GM12878 (cell line): ENCODE results near the gene NOL4L.

Experiments used
- CREM ChIP-seq: IDR thresholded peaks from 2 replicates; pipeline ENCODE4 v1.6.1; 2014; ENCODE audit warnings: antibody characterized with exemption, low read depth
- EZH2 ChIP-seq: IDR thresholded peaks from 2 replicates; pipeline ENCODE4 v1.6.1; 2012; ENCODE audit warnings: low read depth, mild to moderate bottlenecking, control low read depth, inconsistent platforms, low read length, borderline replicate concordance; ENCODE audit not compliant: control insufficient read depth
- HDAC2 ChIP-seq: fragments of 200-600 bp; sonication (generic); IDR thresholded peaks from 2 replicates; pipeline ENCODE4 v1.6.1; 2017
- POLR2A ChIP-seq: IDR thresholded peaks from 2 replicates; pipeline ENCODE4 v1.6.1; 2011; ENCODE audit warnings: low read depth, mild to moderate bottlenecking, low read length
- ZNF217 ChIP-seq: fragments of 450-650 bp; IDR thresholded peaks from 2 replicates; pipeline ENCODE4 v1.6.1; 2017; ENCODE audit warnings: antibody characterized with exemption, mild to moderate bottlenecking
- TF ChIP-seq, protein P1 (sequence below): IDR thresholded peaks from 2 replicates; pipeline ENCODE4 v1.6.1; 2012; ENCODE audit warnings: mild to moderate bottlenecking, low read depth, low read length
- TF ChIP-seq, protein P2 (sequence below): IDR thresholded peaks from 2 replicates; pipeline ENCODE4 v1.6.1; 2011; ENCODE audit warnings: low read depth, mild to moderate bottlenecking, low read length, moderate library complexity, borderline replicate concordance; ENCODE audit errors: extremely low read depth
- TF ChIP-seq, protein P3 (sequence below), 3 experiments: IDR thresholded peaks in 2 of 3; conservative IDR thresholded peaks in 1 of 3; 2 replicates each; pipeline ENCODE4 v1.5.1; 2011; ENCODE audit warnings: low read depth in 3 of 3, low read length in 3 of 3, mild to moderate bottlenecking in 3 of 3, control low read depth in 2 of 3, moderate library complexity in 2 of 3, inconsistent platforms in 1 of 3, mixed read lengths in 1 of 3; ENCODE audit not compliant: control insufficient read depth in 2 of 3, insufficient read depth in 1 of 3; ENCODE audit errors: extremely low read depth in 1 of 3
- TF ChIP-seq, protein P4 (sequence below): fragments of 450-650 bp; IDR thresholded peaks from 2 replicates; pipeline ENCODE4 v1.6.1; 2017; ENCODE audit warnings: antibody characterized with exemption, mild to moderate bottlenecking, moderate library complexity
- TF ChIP-seq, protein P5 (sequence below): fragments of 150-350 bp; IDR thresholded peaks from 2 replicates; pipeline ENCODE4 v1.6.1; 2016; ENCODE audit warnings: low read depth, low read length

DNA sequence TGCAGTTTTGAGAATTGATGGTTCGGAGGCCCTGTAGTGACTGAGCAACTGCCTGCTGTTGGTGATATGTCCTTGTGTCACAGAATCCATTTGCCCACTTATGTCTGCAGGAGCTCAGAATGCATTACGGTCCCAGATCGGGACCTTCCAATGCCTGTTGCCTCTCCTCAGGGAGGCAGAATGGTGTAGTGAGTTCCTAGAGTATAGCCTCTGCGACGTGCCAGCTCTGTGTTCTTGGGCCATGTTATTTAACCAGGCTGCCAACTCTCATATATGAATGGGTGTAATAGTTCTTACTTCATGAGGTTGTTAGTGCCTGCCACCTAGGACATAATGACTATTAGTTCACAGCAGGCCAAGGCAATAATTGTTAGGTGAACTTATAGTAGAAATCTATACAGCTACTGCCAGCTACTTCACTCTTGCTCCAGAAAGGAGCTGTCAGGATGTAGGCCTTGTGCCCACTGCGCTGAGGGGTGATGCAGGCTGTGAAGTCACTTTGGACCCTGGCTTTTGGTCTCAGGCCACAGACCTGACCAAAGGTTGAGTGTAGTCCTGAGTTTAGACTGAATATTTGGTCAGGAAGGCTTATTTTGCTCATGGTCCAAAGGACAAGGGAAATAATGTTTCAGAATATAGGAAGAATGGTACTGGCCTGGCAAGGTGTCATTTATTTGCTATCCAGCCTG is 144.9 kb downstream of the NOL4L start:
- TF ChIP-seq HDAC2 (no peak), POLR2A (no peak), CREM (no peak), EZH2 (no peak), ZNF217 (no peak)
- TF ChIP-seq, protein P1, sequence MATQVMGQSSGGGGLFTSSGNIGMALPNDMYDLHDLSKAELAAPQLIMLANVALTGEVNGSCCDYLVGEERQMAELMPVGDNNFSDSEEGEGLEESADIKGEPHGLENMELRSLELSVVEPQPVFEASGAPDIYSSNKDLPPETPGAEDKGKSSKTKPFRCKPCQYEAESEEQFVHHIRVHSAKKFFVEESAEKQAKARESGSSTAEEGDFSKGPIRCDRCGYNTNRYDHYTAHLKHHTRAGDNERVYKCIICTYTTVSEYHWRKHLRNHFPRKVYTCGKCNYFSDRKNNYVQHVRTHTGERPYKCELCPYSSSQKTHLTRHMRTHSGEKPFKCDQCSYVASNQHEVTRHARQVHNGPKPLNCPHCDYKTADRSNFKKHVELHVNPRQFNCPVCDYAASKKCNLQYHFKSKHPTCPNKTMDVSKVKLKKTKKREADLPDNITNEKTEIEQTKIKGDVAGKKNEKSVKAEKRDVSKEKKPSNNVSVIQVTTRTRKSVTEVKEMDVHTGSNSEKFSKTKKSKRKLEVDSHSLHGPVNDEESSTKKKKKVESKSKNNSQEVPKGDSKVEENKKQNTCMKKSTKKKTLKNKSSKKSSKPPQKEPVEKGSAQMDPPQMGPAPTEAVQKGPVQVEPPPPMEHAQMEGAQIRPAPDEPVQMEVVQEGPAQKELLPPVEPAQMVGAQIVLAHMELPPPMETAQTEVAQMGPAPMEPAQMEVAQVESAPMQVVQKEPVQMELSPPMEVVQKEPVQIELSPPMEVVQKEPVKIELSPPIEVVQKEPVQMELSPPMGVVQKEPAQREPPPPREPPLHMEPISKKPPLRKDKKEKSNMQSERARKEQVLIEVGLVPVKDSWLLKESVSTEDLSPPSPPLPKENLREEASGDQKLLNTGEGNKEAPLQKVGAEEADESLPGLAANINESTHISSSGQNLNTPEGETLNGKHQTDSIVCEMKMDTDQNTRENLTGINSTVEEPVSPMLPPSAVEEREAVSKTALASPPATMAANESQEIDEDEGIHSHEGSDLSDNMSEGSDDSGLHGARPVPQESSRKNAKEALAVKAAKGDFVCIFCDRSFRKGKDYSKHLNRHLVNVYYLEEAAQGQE = no peak
- TF ChIP-seq, protein P2, sequence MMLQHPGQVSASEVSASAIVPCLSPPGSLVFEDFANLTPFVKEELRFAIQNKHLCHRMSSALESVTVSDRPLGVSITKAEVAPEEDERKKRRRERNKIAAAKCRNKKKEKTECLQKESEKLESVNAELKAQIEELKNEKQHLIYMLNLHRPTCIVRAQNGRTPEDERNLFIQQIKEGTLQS = no peak
- TF ChIP-seq, protein P3, sequence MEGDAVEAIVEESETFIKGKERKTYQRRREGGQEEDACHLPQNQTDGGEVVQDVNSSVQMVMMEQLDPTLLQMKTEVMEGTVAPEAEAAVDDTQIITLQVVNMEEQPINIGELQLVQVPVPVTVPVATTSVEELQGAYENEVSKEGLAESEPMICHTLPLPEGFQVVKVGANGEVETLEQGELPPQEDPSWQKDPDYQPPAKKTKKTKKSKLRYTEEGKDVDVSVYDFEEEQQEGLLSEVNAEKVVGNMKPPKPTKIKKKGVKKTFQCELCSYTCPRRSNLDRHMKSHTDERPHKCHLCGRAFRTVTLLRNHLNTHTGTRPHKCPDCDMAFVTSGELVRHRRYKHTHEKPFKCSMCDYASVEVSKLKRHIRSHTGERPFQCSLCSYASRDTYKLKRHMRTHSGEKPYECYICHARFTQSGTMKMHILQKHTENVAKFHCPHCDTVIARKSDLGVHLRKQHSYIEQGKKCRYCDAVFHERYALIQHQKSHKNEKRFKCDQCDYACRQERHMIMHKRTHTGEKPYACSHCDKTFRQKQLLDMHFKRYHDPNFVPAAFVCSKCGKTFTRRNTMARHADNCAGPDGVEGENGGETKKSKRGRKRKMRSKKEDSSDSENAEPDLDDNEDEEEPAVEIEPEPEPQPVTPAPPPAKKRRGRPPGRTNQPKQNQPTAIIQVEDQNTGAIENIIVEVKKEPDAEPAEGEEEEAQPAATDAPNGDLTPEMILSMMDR (IDR thresholded peaks at IDR 0.05 in 2 of 3, conservative IDR thresholded peaks at IDR 0.05 in 1 of 3; ENCODE audit: control insufficient read depth in 2 of 3, extremely low read depth in 1 of 3, insufficient read depth in 1 of 3, low read depth in 3 of 3, low read length in 3 of 3) = no peak
- TF ChIP-seq, protein P4, sequence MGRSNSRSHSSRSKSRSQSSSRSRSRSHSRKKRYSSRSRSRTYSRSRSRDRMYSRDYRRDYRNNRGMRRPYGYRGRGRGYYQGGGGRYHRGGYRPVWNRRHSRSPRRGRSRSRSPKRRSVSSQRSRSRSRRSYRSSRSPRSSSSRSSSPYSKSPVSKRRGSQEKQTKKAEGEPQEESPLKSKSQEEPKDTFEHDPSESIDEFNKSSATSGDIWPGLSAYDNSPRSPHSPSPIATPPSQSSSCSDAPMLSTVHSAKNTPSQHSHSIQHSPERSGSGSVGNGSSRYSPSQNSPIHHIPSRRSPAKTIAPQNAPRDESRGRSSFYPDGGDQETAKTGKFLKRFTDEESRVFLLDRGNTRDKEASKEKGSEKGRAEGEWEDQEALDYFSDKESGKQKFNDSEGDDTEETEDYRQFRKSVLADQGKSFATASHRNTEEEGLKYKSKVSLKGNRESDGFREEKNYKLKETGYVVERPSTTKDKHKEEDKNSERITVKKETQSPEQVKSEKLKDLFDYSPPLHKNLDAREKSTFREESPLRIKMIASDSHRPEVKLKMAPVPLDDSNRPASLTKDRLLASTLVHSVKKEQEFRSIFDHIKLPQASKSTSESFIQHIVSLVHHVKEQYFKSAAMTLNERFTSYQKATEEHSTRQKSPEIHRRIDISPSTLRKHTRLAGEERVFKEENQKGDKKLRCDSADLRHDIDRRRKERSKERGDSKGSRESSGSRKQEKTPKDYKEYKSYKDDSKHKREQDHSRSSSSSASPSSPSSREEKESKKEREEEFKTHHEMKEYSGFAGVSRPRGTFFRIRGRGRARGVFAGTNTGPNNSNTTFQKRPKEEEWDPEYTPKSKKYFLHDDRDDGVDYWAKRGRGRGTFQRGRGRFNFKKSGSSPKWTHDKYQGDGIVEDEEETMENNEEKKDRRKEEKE = no peak
- TF ChIP-seq, protein P5, sequence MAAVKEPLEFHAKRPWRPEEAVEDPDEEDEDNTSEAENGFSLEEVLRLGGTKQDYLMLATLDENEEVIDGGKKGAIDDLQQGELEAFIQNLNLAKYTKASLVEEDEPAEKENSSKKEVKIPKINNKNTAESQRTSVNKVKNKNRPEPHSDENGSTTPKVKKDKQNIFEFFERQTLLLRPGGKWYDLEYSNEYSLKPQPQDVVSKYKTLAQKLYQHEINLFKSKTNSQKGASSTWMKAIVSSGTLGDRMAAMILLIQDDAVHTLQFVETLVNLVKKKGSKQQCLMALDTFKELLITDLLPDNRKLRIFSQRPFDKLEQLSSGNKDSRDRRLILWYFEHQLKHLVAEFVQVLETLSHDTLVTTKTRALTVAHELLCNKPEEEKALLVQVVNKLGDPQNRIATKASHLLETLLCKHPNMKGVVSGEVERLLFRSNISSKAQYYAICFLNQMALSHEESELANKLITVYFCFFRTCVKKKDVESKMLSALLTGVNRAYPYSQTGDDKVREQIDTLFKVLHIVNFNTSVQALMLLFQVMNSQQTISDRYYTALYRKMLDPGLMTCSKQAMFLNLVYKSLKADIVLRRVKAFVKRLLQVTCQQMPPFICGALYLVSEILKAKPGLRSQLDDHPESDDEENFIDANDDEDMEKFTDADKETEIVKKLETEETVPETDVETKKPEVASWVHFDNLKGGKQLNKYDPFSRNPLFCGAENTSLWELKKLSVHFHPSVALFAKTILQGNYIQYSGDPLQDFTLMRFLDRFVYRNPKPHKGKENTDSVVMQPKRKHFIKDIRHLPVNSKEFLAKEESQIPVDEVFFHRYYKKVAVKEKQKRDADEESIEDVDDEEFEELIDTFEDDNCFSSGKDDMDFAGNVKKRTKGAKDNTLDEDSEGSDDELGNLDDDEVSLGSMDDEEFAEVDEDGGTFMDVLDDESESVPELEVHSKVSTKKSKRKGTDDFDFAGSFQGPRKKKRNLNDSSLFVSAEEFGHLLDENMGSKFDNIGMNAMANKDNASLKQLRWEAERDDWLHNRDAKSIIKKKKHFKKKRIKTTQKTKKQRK = no peak
